Heart left ventricle (tissue), 16 donors: ENCODE data around the gene SH3GL3. TPM values are rescaled to one million over a fixed set of nuclear protein-coding genes. Genes with fewer than 3 reads are reported as not detected.

ENCODE experiments used
- ATAC-seq, 4 donors: fragments of 200-7000 bp; cut with Tn5 transposase; one replicate each; pipeline ENCODE4 v1.9.1; 2020 to 2022; ENCODE audit warnings: moderate library complexity in 4 of 4, mild to moderate bottlenecking in 3 of 4, moderate number of reproducible peaks in 1 of 4
- DNase-seq, 5 donors: peaks; one replicate each; pipeline ENCODE4 v3.0.0-alpha.2; 2020
- H3K27ac ChIP-seq, 12 donors: fragments of 200-600 bp; sonication (generic) in 4 of 12; one replicate each; pipeline versions ENCODE4 v1.5.0 to v1.8.0; 2016 to 2022; ENCODE audit warnings: mild to moderate bottlenecking in 2 of 12
- H3K27me3 ChIP-seq, 9 donors: fragments of 200-600 bp; sonication (generic) in 2 of 9; one replicate each; pipeline versions ENCODE4 v1.5.1 to v1.8.0; 2016 to 2022; ENCODE audit warnings: mild to moderate bottlenecking in 3 of 9
- H3K36me3 ChIP-seq, 9 donors: fragments of 200-600 bp; sonication (generic) in 2 of 9; one replicate each; pipeline versions ENCODE4 v1.5.0 to v1.8.0; 2018 to 2022; ENCODE audit warnings: mild to moderate bottlenecking in 2 of 9
- H3K4me1 ChIP-seq, 12 donors: fragments of 200-600 bp; sonication (generic) in 4 of 12; one replicate each; pipeline versions ENCODE4 v1.5.0 to v1.8.0; 2016 to 2022; ENCODE audit warnings: mild to moderate bottlenecking in 3 of 12
- H3K4me3 ChIP-seq, 12 donors: fragments of 200-600 bp; sonication (generic) in 4 of 12; one replicate each; pipeline versions ENCODE4 v1.5.0 to v1.8.0; 2017 to 2022; ENCODE audit warnings: mild to moderate bottlenecking in 9 of 12, moderate library complexity in 4 of 12
- H3K9me3 ChIP-seq, 12 donors: fragments of 200-600 bp; sonication (generic) in 4 of 12; one replicate each; pipeline versions ENCODE4 v1.5.0 to v1.8.0; 2016 to 2022; ENCODE audit warnings: mild to moderate bottlenecking in 1 of 12
- CTCF ChIP-seq, 12 donors: fragments of 200-600 bp; sonication (generic) in 4 of 12; IDR thresholded peaks; one replicate each; pipeline versions ENCODE4 v1.5.0 to v1.8.0; 2018 to 2022; ENCODE audit warnings: antibody characterized with exemption in 12 of 12, mild to moderate bottlenecking in 5 of 12
- POLR2A ChIP-seq, 2 donors: fragments of 450-650 bp; IDR thresholded peaks; one replicate each; pipeline ENCODE4 v1.6.1; 2017; ENCODE audit warnings: antibody characterized with exemption in 2 of 2, mild to moderate bottlenecking in 2 of 2, moderate library complexity in 2 of 2
- WGBS, 4 donors: extraction: QIAGEN DNeasy Blood & Tissue Kit in 2 of 4; methylation state at CpG; one replicate each; pipeline versions ENCODE4 v1.1.5 to v1.1.7; 2013 to 2018; 5-methylcytosine and 5-hydroxymethylcytosine counted together
- intact Hi-C, 10 donors: fragments of 100-400 bp; cut with DNase I; formaldehyde crosslinking; loops; one replicate each; pipeline versions ENCODE4 v1.11.1 to v1.14.2; 2022
- polyA plus RNA-seq, 2 donors: library from polyadenylated mRNA; stranded (reverse); fragments of 200-250 nt; gene quantifications; one replicate each; pipeline ENCODE4 v1.2.3, GENCODE V29; 2013
- total RNA-seq, 9 donors: library from RNA; depleted of rRNA in 2 of 9; stranded (reverse); fragments of >200 nt in 2 of 9; fragmentation: NEBNext Ultra II Directional in 3 of 9; extraction: Animal tissue kit (Norgen Biotek cat#: 25700) in 3 of 9; gene quantifications; one replicate each; pipeline versions ENCODE4 v1.1.0 to v1.2.4, GENCODE V29; 2016 to 2023
- donor health status: ischemic (EF 13 %, LVEDD 7.1; RV severe dilation, severe dysfunction).
- donor health status: healthy with polysubstance abuse.
- donor health status: DM: no; HTN: yes; CAD: no.
- donor health status: DM: no; HTN: no; CAD: no.
- donor health status: ischemic (EF 25% LVEDD 6.9; RV normal size, moderate dysfunction).
- donor health status: ischemic (EF 25% LVEDD 5.7; RV mildly dilated, moderate dysfunction).
- donor health status: healthy.
- donor health status: DM: yes; HTN: yes; CAD: no.
- donor health status: ischemic (EF 35%, LVEDD 5.7; RV mildly dilated, moderate dysfunction).
- donor health status: nonischemic (EF 11% LVEDD 7.7; RV severe dilation, severe dysfunction).
- donor health status: DM: yes; HTN: yes; CAD: no.
- donor health status: PGD.
- donor health status: ischemic (EF 29% LVEDD 5.4; RV normal size, mild dysfunction).
- donor health status: nonischemic (EF 23%, LVEDD 6.1; RV moderate dilation, normal function).

Gene SH3GL3
- total and polyA plus RNA-seq, 11 donors, result 0.91 TPM; not detected in 10

- intact Hi-C loops, result no loop called here
- H3K27me3 ChIP-seq, result peaks cover 0 to 7% (median 0%) of the 10 kb centered on the region in 9 donors
- TF ChIP-seq POLR2A (IDR thresholded peaks at IDR 0.05), result no peak
- TF ChIP-seq CTCF (IDR thresholded peaks at IDR 0.05), result no peak
- WGBS, 4 donors, result 78 to 87% (median 85%) methylated on average over 3 of the region's 3 CpGs
- no peak for ATAC-seq
- peaks cover 0 to 20% (median 0%) of the 10 kb centered on the region in 12 donors for H3K9me3 ChIP-seq
- no peaks in the 10 kb centered on the region for H3K4me1 ChIP-seq
- DNase-seq, result no peak
- no peaks in the 10 kb centered on the region for H3K36me3 ChIP-seq
- H3K27ac ChIP-seq, result no peak overlapping the region
- H3K4me3 ChIP-seq, result no peak overlapping the region
Observed at GRCh38 chr15:83487519-83487918, 40.4 kb downstream of the SH3GL3 start.

GRCh38 chr15:83489690-83490089 lies 42.5 kb downstream of the SH3GL3 start:
- no peak overlapping the region for H3K4me3 ChIP-seq
- ATAC-seq, result no peak
- TF ChIP-seq CTCF (IDR thresholded peaks at IDR 0.05) (no peak), POLR2A (IDR thresholded peaks at IDR 0.05) (no peak)
- intact Hi-C loops, result no loop called here
- H3K9me3 ChIP-seq, result peaks cover 0 to 7% (median 0%) of the 10 kb centered on the region in 12 donors
- no peaks in the 10 kb centered on the region for H3K36me3 ChIP-seq
- peaks cover 0 to 7% (median 0%) of the 10 kb centered on the region in 9 donors for H3K27me3 ChIP-seq
- no peak overlapping the region for H3K27ac ChIP-seq
- 81 to 91% (median 86%) methylated on average over 2 of the region's 2 CpGs for WGBS, 4 donors
- no peaks in the 10 kb centered on the region for H3K4me1 ChIP-seq
- no peak for DNase-seq

- Histone ChIP-seq H3K27ac (no peak overlapping the region), H3K4me1 (no peaks in the 10 kb centered on the region), H3K36me3 (no peaks in the 10 kb centered on the region), H3K27me3 (peaks cover 0 to 7% (median 0%) of the 10 kb centered on the region in 9 donors), H3K4me3 (no peak overlapping the region), H3K9me3 (peaks cover 0 to 4% (median 0%) of the 10 kb centered on the region in 12 donors)
- intact Hi-C loops, result no loop called here
- ATAC-seq (no peak), DNase-seq (no peak)
- no peak for TF ChIP-seq CTCF (IDR thresholded peaks at IDR 0.05)
- TF ChIP-seq POLR2A (IDR thresholded peaks at IDR 0.05), result no peak
- WGBS, 4 donors, result 65 to 71% (median 66%) methylated on average over 5 of the region's 5 CpGs
Observed at GRCh38 chr15:83491486-83491885, 44.3 kb downstream of the SH3GL3 start.

GRCh38 chr15:83496766-83497165 lies 49.6 kb downstream of the SH3GL3 start:
- Histone ChIP-seq H3K27ac (no peak overlapping the region), H3K4me3 (no peak overlapping the region), H3K27me3 (no peaks in the 10 kb centered on the region), H3K9me3 (peaks cover 0 to 16% (median 3%) of the 10 kb centered on the region in 12 donors), H3K4me1 (no peaks in the 10 kb centered on the region), H3K36me3 (no peaks in the 10 kb centered on the region)
- intact Hi-C loops, result no loop called here
- 29 to 59% (median 44%) methylated on average over 1 of the region's 1 CpG for WGBS, 4 donors
- no peak for ATAC-seq
- no peak for TF ChIP-seq CTCF (IDR thresholded peaks at IDR 0.05)
- no peak for TF ChIP-seq POLR2A (IDR thresholded peaks at IDR 0.05)
- no peak for DNase-seq
